ENCODE data around the gene TOMM22.

DNA sequence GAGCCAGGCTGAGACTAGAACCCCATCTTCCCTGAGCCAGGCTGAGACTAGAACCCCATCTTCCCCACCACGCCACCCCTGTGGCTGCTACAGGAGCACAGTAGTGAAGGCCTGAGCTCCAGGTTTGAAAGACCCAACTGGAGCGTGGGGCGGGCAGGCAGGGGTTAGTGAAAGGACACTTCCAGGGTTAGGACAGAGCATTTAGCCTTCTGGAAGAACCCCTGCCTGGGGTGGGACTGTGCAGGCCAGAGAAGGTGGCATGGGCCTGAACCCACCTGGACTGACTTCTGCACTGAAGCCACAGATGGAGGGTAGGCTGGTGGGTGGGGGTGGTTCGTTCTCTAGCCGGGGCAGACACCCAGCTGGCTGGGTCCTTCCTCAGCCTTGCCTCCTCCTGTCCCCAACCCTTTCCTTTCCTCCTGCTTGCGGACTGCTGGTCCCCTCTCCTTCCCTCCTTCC is 50.0 kb downstream of the TOMM22 start:
- TF ChIP-seq, protein P1, sequence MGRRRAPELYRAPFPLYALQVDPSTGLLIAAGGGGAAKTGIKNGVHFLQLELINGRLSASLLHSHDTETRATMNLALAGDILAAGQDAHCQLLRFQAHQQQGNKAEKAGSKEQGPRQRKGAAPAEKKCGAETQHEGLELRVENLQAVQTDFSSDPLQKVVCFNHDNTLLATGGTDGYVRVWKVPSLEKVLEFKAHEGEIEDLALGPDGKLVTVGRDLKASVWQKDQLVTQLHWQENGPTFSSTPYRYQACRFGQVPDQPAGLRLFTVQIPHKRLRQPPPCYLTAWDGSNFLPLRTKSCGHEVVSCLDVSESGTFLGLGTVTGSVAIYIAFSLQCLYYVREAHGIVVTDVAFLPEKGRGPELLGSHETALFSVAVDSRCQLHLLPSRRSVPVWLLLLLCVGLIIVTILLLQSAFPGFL (CRISPR knock-in tag; IDR thresholded peaks at IDR 0.05; ENCODE audit: borderline replicate concordance) = no peak
- TF ChIP-seq FOXJ3 (CRISPR knock-in tag; IDR thresholded peaks at IDR 0.05; ENCODE audit: borderline replicate concordance) (no peak), NR3C1 (CRISPR knock-in tag; conservative IDR thresholded peaks at IDR 0.05; ENCODE audit: low read depth) (no peak), FOXP1 (CRISPR knock-in tag; IDR thresholded peaks at IDR 0.05; ENCODE audit: borderline replicate concordance) (no peak), CREB1 (CRISPR knock-in tag; IDR thresholded peaks at IDR 0.05) (no peak)
- TF ChIP-seq, protein P2, sequence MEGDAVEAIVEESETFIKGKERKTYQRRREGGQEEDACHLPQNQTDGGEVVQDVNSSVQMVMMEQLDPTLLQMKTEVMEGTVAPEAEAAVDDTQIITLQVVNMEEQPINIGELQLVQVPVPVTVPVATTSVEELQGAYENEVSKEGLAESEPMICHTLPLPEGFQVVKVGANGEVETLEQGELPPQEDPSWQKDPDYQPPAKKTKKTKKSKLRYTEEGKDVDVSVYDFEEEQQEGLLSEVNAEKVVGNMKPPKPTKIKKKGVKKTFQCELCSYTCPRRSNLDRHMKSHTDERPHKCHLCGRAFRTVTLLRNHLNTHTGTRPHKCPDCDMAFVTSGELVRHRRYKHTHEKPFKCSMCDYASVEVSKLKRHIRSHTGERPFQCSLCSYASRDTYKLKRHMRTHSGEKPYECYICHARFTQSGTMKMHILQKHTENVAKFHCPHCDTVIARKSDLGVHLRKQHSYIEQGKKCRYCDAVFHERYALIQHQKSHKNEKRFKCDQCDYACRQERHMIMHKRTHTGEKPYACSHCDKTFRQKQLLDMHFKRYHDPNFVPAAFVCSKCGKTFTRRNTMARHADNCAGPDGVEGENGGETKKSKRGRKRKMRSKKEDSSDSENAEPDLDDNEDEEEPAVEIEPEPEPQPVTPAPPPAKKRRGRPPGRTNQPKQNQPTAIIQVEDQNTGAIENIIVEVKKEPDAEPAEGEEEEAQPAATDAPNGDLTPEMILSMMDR (IDR thresholded peaks at IDR 0.05) = no peak
- TF ChIP-seq, protein P3, sequence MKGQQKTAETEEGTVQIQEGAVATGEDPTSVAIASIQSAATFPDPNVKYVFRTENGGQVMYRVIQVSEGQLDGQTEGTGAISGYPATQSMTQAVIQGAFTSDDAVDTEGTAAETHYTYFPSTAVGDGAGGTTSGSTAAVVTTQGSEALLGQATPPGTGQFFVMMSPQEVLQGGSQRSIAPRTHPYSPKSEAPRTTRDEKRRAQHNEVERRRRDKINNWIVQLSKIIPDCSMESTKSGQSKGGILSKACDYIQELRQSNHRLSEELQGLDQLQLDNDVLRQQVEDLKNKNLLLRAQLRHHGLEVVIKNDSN (CRISPR knock-in tag; IDR thresholded peaks at IDR 0.05) = no peak
- TF ChIP-seq, protein P4, sequence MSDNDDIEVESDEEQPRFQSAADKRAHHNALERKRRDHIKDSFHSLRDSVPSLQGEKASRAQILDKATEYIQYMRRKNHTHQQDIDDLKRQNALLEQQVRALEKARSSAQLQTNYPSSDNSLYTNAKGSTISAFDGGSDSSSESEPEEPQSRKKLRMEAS (CRISPR knock-in tag; IDR thresholded peaks at IDR 0.05) = no peak
- TF ChIP-seq, protein P5, sequence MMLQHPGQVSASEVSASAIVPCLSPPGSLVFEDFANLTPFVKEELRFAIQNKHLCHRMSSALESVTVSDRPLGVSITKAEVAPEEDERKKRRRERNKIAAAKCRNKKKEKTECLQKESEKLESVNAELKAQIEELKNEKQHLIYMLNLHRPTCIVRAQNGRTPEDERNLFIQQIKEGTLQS (CRISPR knock-in tag; conservative IDR thresholded peaks at IDR 0.05) = no peak

All from WTC11 (cell line).